T47D (cell line): ENCODE results near the gene SYT2.

Experiments used
- DNase-seq, 2 experiments: peaks; one replicate each; pipeline versions ENCODE4 v3.0.0 to v3.0.0-alpha.2; 2011 to 2012; ENCODE audit warnings: low read depth in 1 of 2, low spot score in 1 of 2
- JUND ChIP-seq: IDR thresholded peaks from 2 replicates; pipeline ENCODE4 v1.6.1; 2012; ENCODE audit warnings: low read depth
- in situ Hi-C: cut with HindIII; loops from 2 replicates; pipeline ENCODE4 v1.10.0; 2016; ENCODE audit warnings: low sequenced_read_pairs, low pct_unique_long_range_greater_than_20kb

SYT2 gene

GRCh38 chr1:202658251-202658759 is 51.9 kb downstream of the SYT2 start:
- TF ChIP-seq JUND = no peak
- in situ Hi-C loops = no loop called here
- no peak for DNase-seq

GRCh38 chr1:202656951-202657646 is 53.2 kb downstream of the SYT2 start:
- in situ Hi-C loops = no loop called here
- peak; percentile 58 to 81 for DNase-seq
- no peak for TF ChIP-seq JUND

DNA sequence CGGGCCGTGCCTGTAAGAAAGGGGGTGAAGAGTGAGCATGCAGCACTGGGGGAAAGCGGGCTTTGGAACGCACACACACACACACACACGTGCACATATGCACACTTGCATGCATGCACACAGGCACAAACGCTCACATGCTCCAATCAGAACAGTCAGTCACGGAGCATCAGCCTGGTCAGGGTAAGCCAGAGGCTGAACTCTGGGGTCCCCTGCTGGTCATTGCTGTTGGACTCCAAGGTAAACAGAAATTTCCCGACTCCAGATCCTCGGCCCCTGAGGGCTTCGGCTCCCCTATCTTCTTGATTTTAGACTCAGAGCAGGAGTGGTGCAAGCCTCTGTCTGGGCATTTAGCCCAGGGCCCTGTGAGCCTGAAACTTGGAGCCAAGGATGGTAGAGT is 54.2 kb downstream of the SYT2 start:
- DNase-seq = peak in 1 of 2 experiments; percentile 36
- in situ Hi-C loops = no loop called here

GRCh38 chr1:202654079-202654478 is 56.2 kb downstream of the SYT2 start:
- DNase-seq = no peak
- TF ChIP-seq JUND = no peak
- in situ Hi-C loops = no loop called here

More for the DNA sequence above, 54.2 kb downstream of the SYT2 start:
- TF ChIP-seq JUND = no peak

GRCh38 chr1:202649553-202650392 is 60.5 kb downstream of the SYT2 start:
- TF ChIP-seq JUND = no peak
- no peak for DNase-seq
- in situ Hi-C loops = no loop called here

- no peak for TF ChIP-seq JUND
- in situ Hi-C loops = no loop called here
- no peak for DNase-seq
Observed at GRCh38 chr1:202648605-202649226, 61.5 kb downstream of the SYT2 start.

DNA sequence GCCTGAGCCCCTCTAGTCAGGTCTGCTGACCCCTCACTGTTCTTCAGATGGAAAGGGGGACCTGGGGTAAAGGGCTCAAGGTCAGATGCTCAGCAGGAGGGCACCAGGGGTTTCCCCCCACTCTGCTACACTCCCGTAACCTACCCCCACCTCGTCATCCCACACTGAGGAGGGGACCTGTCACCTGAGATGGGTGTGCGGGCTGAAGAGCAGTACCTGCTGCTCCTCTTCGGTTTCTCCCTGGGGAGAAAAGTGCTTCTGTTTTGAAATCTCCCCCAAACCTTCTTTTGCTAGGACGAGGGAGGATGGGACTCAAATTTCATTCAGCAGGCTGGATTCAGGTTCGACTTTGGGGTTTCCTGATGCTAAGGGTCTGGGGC is 65.2 kb downstream of the SYT2 start:
- in situ Hi-C loops = no loop called here
- DNase-seq = no peak
- no peak for TF ChIP-seq JUND

DNA sequence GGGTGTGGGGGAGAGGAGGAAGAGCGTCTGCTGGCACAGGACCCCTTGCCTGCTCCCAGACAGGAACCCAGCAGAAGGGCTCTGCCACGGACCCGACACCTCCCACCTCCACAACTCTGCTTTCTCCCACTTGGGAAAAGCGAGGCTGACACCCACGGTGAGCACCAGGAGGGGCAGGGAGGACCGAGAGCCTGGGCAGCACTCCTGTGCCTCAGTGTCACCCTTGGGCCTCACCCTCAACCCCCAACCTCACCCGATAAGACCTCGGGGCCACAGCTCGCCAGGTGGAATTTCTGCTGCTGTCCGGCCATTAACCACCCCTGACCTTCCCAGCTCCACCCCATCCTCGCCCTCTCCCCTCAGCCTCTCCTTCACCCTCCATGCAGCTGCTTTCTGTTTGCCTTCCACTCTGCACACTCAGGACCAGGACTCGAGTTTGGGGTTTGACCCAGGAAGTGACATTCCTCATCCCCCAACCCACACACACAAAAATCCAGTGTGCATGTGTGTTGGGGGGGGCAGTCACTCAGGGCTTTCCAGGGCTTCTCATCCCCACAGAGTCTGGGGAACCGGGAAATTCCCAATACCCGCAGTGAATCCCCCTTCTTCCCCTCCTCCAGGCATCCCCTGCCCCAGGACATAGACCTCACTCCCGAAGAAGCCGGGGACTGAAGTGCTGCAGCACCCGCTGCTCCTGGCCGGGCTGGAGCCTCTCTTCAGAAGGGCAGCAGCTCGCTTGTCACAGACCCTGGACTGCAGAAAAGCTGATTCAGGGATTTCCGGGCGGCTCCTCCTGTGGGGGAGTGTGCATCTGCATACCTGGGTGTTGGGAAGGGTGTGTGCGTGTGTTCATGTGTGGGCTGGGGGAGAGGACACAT is 65.8 kb downstream of the SYT2 start:
- DNase-seq = no peak
- in situ Hi-C loops = no loop called here
- no peak for TF ChIP-seq JUND

- no peak for TF ChIP-seq JUND
- in situ Hi-C loops = no loop called here
- no peak for DNase-seq
Observed at GRCh38 chr1:202643397-202644218, 66.6 kb downstream of the SYT2 start.

- TF ChIP-seq JUND = no peak
- in situ Hi-C loops = no loop called here
- no peak for DNase-seq
Observed at GRCh38 chr1:202642619-202643291, 67.5 kb downstream of the SYT2 start.

GRCh38 chr1:202642212-202642611 is 68.0 kb downstream of the SYT2 start:
- in situ Hi-C loops = no loop called here
- TF ChIP-seq JUND = no peak

More at GRCh38 chr1:202642212-202642611, 68.0 kb downstream of the SYT2 start:
- no peak for DNase-seq
